ENCODE measurements around the gene SLC7A7.
"Not testable (repeated sequence)": the region's sequence is repeated elsewhere in the genome, so short reads cannot be mapped to it uniquely, and the experiment has no call there.

Gene SLC7A7

DNA sequence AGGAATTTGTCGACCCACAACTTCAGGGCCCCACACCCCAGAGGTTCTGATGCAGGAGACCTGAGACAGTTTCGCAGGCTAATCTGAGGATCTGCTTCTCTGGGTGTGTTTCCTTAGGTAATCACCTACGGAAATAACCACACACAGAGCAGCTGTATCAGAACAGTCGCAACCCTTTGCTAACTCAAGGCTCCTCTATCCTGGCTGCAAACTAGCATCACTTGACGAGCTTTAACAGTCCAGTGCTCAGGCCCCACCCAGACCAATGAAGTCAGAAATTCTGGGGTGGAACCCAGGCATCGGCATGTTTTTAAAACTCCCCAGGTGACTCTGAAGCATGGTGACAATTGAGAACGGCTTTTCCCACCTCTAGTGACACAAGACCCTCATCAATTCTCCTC is 20.7 kb downstream of the SLC7A7 start:
- in situ Hi-C loops (cut with MboI; ENCODE audit: low sequenced_read_pairs), result no loop called here

DNA sequence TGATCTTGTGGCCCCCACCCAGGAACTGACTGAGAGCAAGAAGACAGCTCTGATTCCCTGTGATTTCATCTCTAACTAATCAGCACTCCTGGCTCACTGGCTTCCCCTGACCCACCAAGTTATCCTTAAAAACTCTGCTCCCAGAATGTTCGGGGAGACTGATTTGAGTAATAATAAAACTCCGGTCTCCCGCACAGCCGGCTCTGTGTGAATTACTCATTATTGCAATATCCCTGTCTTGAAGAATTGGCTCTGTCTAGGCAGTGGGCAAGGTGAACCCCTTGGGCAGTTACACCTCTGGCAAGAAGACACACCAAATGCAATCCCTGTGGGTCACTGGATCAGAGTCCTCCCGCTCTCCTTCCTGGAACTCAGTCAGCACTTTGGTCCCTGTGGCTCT is 21.3 kb downstream of the SLC7A7 start:
- in situ Hi-C loops (cut with MboI; ENCODE audit: low sequenced_read_pairs), result no loop called here

DNA sequence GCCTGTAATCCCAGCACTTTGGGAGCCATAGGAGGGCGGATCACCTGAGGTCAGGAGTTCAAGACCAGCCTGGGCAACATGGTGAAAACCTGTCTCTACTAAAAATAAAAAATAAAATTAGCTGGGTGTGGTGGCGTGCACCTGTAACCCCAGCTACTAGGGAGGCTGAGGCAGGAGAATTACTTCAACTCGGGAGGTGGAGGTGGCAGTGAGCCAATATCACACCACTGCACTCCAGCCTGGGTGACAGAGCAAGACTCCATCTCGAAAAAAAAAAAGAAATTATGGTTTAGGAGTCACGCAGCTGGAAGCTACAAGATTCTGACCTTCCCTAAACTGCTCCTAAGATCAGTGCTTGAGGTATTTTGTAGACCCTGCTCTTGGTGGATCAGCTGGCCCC is 21.7 kb downstream of the SLC7A7 start:
- in situ Hi-C loops (cut with MboI; ENCODE audit: low sequenced_read_pairs), result not testable (repeated sequence)

DNA sequence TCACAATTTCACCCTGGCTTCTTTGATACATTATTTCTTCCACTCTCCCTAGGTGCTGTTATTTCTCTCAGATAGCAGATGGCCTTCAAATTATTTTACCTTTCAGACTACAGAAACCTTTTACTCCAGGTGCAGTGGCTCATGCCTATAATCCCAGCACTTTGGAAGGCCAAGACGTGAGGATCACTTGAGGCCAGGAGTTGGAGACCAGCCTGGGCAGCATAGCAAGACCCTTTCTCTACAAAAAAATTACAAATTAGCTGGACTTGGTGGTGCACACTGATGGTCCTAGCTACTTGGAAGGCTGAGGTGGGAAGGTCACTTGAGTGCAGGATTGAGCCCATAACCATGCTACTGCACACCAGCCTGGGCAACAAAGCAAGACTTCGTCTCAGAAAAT is 23.1 kb downstream of the SLC7A7 start:
- in situ Hi-C loops (cut with MboI; ENCODE audit: low sequenced_read_pairs), result no loop called here

DNA sequence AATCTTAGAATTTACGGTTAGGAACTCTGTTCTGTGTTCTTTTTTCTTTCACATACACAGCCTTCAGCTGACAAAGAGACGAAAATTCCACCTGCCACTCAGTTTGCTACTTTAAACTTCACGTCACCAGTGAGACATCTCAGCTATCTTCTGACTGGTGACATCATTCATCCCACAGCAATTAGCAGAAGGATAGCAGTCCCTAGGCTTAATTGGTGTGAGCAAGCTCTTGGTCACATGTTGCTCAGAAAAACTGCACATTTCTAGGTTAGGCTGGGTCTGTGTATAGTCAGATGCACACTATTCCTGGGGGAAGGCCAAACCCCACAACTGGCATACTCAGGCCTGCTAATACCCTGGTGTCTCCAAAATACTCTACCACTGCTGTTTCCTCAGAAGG is 23.9 kb downstream of the SLC7A7 start:
- in situ Hi-C loops (cut with MboI; ENCODE audit: low sequenced_read_pairs), result no loop called here

DNA sequence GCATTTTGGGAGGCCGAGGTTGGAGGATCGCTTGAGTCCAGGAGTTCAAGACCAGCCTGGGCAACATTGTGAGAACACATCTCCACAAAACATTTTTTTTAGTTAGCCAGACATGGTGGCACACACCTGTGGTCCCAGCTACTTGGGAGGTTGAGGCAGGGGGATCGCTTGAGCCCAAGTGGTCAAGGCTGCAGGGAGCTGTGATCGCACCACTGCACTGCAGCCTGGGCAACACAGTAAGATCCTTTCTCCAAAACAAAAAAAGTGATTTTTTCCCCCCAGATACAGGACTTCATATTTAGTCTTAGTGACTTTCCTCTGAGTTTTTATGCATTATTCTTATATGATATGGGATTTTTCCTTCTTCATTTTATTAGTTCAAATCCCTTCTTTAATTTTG is 28.6 kb downstream of the SLC7A7 start:
- in situ Hi-C loops (cut with MboI; ENCODE audit: low sequenced_read_pairs), result no loop called here

DNA sequence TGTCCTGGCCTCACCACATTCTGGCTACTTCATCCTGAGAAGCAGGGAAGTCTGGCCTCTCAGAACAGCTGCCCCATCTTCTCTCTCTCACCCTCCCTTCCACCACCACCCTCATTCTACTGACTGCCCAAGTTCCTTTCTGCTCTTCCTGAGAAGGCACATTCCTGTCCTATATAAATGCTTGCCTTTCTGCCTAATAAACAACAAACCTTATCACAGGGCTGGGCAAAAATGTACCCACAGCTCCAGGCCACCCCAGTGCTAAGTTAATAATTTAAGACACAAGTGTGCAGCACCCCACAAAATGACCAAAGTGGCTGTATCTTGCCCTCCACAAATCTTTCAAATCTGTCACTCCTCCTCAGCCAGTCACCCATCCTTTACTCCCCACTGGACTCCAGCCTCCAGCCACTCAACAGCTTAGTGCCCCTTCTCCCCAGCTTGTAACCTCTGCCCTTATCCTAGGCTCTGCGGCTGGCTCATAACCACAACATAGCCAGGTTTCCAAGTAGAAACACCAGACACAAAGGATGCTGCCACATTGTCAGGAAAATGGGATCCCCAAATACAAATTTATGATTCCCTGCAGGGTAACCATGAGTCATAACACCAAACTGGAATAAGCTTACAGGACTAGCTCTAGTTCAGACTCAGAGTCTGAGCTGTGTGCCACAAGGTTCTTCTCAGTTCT is 33.8 kb downstream of the SLC7A7 start:
- in situ Hi-C loops (cut with MboI; ENCODE audit: low sequenced_read_pairs), result no loop called here

DNA sequence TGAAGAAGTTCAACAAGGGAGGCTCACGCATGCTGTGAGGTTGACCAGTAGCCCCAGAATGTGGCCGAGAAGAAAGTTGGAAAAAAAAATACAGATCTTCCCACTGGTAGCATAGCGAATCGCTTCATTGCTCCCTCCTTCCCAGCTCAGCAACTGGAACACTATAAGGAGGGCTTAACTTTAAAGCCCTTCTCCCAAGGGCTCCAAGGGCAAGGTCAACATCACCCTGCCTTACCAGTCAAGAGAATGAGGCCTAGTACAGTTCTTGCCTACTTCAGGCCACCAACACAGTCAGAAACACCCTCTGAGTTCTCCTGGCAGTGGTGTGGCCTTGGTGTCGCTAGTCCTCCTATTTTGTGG is 34.3 kb downstream of the SLC7A7 start:
- in situ Hi-C loops (cut with MboI; ENCODE audit: low sequenced_read_pairs), result no loop called here

DNA sequence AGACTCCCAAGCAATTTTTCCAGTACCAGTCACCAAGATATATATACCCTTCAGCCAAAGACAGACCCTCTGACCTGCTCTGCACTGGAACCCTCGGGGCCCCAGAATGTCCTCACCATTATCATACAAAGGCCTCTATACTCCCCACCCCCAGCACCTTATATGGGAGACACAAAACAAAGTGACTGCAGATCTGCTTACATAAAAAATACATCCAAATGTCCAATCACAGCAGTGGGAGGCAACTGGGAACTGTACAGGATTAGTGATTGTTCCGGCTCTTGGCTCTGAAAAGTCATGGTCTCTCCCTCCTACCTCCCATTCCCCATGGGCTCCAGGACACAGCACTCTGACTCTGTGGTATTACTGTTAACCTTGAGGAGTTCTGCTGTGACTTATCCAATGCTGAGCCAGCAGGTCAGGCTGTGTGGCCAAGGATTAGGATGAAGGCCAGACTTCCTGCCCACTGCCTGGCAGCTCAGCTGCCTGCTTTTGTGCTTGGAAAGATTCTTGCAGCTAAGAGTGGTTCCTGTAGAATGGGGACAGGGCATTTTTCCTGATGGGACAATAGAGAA is 35.0 kb downstream of the SLC7A7 start:
- in situ Hi-C loops (cut with MboI; ENCODE audit: low sequenced_read_pairs), result no loop called here

DNA sequence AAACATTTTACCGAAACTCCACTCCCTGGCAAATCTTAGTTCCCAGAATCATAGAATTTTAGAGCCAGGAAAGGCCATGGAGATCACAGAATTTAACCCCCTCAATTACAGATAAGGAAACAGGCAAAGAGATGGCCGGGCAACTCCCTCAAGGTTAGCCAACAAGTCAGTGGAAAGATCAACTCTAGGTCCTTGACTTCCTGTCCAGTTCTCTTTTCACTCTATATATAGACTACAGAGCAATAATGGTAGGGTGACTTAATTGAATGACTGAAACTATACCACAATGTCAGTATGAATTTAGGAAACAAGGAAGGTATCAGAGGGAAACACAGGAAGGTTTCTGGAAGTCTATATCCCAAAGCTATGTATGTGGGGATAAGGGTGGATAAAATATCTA is 37.2 kb downstream of the SLC7A7 start:
- in situ Hi-C loops (cut with MboI; ENCODE audit: low sequenced_read_pairs), result no loop called here

DNA sequence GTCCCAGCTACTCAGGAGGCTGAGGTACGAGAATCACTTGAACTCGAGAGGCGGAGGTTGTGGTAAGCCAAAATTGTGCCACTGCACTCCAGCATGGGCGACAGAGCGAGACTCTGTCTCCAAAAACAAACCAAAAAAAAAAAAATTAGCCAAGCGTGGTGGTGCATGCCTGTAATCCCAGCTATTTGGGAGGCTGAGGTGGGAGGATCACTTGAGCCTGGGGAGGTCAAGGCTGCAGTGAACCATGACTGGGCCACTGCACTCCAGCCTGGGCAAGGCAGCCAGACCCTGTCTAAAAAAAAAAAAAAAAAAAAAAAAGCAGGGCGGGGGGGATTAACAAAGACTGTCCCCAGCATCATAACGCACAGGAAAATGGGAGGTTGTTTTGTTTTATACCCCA is 38.4 kb downstream of the SLC7A7 start:
- in situ Hi-C loops (cut with MboI; ENCODE audit: low sequenced_read_pairs), result not testable (repeated sequence)

DNA sequence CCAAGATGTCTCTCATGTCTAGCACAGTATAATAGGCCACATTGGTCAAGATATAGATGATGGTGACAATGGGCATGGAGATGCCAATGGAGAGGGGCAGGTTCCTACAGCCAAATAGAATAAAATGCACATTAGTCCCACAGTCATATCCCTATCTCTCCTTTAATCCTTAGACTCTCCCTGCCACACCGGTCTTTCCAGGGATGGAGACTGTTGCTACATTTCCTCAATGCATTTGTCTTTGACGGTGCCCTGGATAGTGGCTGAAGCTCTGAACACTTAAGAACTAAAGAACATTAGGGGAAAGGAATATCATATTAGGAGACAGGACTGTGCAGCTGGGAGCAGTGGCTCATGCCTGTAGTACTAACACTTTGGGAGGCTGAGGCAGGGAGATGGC is 39.0 kb downstream of the SLC7A7 start:
- in situ Hi-C loops (cut with MboI; ENCODE audit: low sequenced_read_pairs), result no loop called here

DNA sequence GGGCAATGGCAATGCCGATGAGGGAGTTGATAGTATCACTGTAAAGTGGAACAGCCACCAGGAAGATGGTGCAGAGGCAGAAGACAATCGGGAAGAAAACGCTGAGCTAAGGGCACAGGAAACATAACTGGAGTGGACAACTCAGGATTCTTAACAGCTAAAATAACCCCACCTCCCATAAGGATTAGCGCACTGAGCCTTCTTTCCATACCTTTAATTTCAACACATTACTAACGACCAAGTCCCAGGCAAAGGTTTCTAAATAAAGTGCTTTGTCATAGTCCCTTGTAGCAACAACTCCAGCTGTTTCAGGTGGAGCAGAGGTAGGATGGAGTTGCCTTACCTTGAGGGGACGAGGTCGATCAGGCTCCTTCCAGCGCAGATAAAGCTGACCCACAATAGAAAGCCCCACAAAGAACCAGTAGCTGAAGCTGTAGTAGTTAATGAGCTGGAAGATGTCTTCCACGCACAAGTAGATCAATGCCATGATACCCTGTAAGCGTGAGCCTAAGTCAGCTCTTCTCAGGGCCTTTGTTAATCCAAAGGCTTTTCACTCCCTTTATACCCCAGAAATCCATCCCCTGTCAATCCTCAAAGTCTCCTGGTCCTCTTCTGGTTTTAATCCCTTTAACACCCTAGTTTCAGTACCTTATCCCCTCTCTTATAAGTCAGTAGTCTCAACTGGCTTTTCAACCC is 41.1 kb downstream of the SLC7A7 start:
- in situ Hi-C loops (cut with MboI; ENCODE audit: low sequenced_read_pairs), result no loop called here

DNA sequence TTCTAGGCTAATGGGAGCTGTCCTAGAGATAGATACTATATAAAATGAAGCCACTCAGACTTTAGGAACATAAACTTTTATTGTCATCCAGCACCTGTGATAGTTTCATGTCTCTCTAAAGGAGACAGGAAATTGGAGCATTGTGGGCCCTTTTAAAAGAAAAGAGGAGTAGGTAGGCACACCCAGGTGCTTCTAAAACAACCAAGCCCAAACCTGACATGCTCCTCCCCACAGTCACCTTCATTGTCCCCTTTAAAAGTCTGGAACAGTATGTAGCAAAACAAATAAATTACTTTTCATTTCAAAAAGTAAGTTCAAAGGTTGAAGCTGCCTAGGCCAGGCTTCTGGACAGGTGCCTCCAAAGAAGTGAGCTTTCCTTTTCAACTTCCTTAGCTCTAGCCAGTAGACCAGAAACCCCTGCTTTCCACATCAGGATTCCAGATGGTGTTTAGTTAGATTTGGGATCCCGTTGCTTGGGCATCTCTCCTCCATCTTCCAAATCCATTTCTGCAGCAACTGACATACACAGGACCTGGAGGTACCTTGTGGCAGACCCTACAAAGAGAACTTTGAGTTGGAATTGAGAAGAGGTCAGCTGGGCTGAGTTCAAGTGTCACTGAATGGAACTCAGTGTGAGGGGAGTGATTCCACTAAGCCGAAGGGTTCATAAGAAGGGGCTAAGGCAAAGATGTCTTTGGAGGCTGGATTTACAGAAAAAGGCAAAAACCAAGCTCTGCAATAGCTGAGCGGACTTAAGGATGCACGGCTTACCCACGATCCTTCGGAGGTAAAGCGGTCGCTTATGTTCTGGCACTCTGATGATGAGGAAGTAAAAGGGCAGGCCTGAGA is 41.8 kb downstream of the SLC7A7 start:
- in situ Hi-C loops (cut with MboI; ENCODE audit: low sequenced_read_pairs), result no loop called here

DNA sequence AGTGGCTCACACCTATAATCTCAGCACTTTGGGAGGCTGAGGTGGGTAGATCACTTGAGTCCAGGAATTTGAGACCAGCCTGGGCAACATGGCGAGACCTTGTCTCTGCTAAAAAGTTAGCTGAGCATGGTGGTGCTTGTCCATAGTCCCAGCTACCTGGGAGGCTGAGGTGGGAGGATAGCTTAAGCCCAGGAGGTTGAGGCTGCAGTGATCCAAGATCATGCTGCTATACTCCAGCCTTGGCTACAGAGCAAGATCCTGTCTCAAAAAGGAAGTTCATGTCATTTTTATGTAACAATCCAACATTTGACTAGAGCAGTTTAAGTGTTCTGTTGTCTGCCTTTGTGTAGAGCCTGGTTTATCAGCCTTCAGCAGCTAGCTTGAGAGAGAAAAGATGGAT is 42.5 kb downstream of the SLC7A7 start:
- in situ Hi-C loops (cut with MboI; ENCODE audit: low sequenced_read_pairs), result no loop called here

DNA sequence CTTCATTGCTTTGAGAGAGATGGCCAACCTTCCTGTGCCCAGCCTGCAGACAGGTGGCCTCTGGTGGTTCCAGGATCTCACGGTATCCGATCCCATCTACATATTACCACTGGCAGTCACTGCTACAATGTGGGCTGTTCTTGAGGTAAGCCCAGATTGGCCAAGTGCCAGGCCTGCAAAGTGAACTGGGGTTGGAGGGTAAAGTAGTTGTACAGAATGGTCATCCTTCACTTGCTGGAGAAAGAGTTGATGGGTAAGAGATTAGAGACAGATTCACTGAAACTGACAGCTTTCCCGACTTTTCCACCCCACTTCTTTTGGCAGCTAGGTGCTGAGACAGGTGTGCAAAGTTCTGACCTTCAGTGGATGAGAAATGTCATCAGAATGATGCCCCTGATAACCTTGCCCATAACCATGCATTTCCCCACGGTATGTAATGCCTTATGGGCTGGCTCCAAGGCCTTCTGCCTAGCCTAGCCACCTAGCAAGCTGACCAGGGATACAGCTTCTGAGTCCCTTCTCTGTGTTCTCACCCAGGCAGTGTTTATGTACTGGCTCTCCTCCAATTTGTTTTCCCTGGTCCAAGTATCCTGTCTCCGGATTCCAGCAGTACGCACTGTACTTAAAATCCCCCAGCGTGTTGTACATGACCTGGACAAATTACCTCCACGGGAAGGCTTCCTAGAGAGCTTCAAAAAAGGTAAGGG is 44.6 kb downstream of the SLC7A7 start:
- in situ Hi-C loops (cut with MboI; ENCODE audit: low sequenced_read_pairs), result no loop called here

DNA sequence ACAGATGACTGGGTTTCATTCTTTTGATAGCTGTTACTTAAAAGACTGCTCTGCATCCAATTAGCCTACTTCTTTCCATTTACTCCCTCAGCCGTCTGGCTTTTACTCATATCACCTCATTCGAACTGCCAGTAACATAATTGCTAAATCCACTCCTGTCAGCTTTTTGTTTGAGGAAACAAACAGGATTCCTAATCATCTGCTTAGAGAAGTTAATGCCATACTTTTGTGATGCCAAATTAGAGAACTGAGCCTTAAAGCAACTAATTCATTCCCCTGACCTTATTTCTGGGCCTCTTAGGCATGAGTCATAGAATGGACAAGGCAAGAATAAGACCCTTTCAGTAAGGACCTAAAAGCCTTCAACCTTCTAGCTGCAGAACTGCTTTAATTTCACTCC is 45.9 kb downstream of the SLC7A7 start:
- in situ Hi-C loops (cut with MboI; ENCODE audit: low sequenced_read_pairs), result no loop called here

DNA sequence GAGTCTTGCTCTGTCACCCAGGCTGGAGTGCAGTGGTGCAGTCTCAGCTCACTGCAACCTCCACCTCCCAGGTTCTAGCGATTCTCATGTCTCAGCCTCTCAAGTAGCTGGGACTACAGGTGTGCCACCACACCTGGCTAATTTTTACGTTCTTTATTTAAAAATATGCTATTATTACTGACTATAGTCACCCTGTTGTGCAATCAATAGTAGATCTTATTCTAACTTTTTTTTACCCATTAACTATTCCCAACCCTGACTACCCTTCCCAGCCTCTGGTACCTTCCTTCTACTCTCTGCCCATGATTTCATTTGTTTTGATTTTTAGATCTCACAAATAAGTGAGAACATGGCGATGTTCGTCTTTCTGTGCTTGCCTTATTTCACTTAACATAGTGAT is 46.3 kb downstream of the SLC7A7 start:
- in situ Hi-C loops (cut with MboI; ENCODE audit: low sequenced_read_pairs), result no loop called here

DNA sequence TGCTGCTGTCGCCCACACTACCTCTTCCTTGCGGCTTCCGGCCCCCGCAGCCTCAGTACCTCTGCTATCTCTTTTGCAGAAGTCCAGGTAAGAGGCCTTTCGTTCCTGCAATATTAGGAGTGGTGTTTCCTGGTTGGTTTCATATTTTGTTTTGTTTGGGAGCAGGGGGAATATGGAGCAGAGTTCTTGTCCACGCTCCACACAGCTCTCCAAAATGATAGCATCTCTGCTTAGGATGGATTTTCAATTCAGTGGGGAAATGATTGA is 48.0 kb downstream of the SLC7A7 start:
- in situ Hi-C loops (cut with MboI; ENCODE audit: low sequenced_read_pairs), result no loop called here

DNA sequence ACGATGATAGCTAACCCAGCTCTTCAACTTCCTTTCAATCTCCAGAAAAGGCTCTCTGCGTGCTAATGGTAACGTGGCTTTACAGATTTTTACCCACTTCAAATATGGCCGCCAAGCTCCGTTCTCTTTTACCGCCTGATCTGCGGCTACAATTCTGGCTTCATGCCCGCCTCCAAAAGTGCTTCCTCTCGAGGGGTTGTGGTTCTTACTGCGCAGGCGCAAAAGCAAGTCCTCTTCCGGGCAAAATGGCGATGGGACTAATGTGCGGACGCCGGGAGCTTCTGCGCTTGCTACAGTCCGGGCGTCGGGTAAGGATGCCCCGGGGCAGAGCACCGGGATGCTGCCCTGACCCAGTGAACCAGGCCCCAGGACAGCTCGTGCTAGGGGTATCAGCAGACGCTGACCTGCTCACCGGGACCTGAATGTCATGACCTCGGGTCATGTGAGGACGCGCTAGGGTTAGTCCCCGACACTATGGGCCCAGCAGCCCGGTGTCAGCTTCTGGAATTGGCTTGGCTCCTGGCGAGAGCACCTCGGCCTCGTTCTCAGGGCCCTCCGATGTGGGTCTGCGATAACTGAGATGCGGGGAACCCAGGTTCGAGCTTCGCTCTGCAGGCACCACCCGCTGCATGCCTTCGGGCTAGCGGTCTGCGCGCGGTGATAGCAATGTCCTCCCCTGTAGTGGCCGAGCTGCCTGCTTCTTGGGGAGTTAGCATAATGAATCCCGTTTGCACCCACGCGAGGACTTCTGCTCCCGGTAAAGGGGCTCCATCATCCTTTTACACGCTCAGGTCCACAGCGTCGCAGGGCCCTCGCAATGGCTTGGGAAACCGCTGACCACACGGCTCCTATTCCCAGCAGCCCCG is 48.5 kb downstream of the SLC7A7 start, which contains the start of gene OXA1L:
OXA1L (plus strand) TSS at position 232 of the 866 bp plus-strand sequence; CDS start at position 246, 14 bp downstream.
- in situ Hi-C loops (cut with MboI; ENCODE audit: low sequenced_read_pairs), result no loop called here

Data from hTERT RPE-1 (cell line).